ENCODE data around the gene DAZAP1. TPM values are rescaled to one million over a fixed set of nuclear protein-coding genes. Genes with fewer than 3 reads are reported as not detected.

Gene DAZAP1
- total RNA-seq, 4 donors from 2014 or later = 34.4 to 77.3 (median 67.7) TPM

- H3K36me3 ChIP-seq = peaks cover 56 to 64% of the 10 kb centered on the region in 2 donors
- intact Hi-C loops (cut with DNase I) = no loop called here
- 82 to 92% methylated on average over 8 to 20 of the region's 24 CpGs for WGBS, 2 donors
- no peak for TF ChIP-seq POLR2A (IDR thresholded peaks at IDR 0.05)
- TF ChIP-seq, protein P1, sequence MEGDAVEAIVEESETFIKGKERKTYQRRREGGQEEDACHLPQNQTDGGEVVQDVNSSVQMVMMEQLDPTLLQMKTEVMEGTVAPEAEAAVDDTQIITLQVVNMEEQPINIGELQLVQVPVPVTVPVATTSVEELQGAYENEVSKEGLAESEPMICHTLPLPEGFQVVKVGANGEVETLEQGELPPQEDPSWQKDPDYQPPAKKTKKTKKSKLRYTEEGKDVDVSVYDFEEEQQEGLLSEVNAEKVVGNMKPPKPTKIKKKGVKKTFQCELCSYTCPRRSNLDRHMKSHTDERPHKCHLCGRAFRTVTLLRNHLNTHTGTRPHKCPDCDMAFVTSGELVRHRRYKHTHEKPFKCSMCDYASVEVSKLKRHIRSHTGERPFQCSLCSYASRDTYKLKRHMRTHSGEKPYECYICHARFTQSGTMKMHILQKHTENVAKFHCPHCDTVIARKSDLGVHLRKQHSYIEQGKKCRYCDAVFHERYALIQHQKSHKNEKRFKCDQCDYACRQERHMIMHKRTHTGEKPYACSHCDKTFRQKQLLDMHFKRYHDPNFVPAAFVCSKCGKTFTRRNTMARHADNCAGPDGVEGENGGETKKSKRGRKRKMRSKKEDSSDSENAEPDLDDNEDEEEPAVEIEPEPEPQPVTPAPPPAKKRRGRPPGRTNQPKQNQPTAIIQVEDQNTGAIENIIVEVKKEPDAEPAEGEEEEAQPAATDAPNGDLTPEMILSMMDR (IDR thresholded peaks at IDR 0.05) = no peak
- H3K27me3 ChIP-seq = no peaks in the 10 kb centered on the region
- no peaks in the 10 kb centered on the region for H3K4me1 ChIP-seq
- no peaks in the 10 kb centered on the region for H3K9me3 ChIP-seq
- no peak overlapping the region for H3K4me3 ChIP-seq (replicated peaks in 1 of 3)
- no peak for DNase-seq
- no peak overlapping the region for H3K27ac ChIP-seq
Observed at GRCh38 chr19:1431759-1432506, 24.5 kb downstream of the DAZAP1 start.

DNA sequence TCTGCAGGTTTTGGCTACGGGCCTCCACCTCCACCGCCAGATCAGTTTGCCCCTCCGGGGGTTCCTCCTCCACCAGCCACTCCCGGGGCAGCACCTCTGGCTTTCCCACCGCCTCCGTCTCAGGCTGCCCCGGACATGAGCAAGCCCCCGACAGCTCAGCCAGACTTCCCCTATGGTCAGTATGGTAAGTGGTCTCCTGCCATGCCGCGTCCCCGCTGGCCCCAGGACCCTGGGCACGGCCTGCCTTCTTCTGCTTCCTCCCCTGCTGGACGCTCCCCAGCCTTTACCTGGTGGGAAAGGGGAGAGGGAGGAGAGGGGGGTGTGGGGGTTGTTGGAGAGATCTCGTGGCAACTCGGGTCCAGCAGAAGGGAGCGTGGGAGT lies 25.1 kb downstream of the DAZAP1 start:
- H3K4me3 ChIP-seq (replicated peaks in 1 of 3) = no peak overlapping the region
- H3K4me1 ChIP-seq = no peaks in the 10 kb centered on the region
- no peak overlapping the region for H3K27ac ChIP-seq
- no peaks in the 10 kb centered on the region for H3K9me3 ChIP-seq
- TF ChIP-seq, protein P1 (IDR thresholded peaks at IDR 0.05) = no peak
- no peak for TF ChIP-seq POLR2A (IDR thresholded peaks at IDR 0.05)
- WGBS, 2 donors = 94 to 96% methylated on average over 16 of the region's 16 CpGs
- H3K27me3 ChIP-seq = no peaks in the 10 kb centered on the region
- no peak for DNase-seq
- intact Hi-C loops (cut with DNase I) = no loop called here
- H3K36me3 ChIP-seq = peaks cover 56 to 62% of the 10 kb centered on the region in 2 donors

- TF ChIP-seq, protein P1 (IDR thresholded peaks at IDR 0.05) = no peak
- TF ChIP-seq POLR2A (IDR thresholded peaks at IDR 0.05) = no peak
- Histone ChIP-seq H3K27ac (no peak overlapping the region), H3K4me1 (peaks cover 0 to 4% of the 10 kb centered on the region in 2 donors), H3K9me3 (no peaks in the 10 kb centered on the region), H3K4me3 (replicated peaks in 1 of 3) (no peak overlapping the region), H3K36me3 (peaks cover 56 to 60% of the 10 kb centered on the region in 2 donors), H3K27me3 (no peaks in the 10 kb centered on the region)
- WGBS, 2 donors = 90 to 92% methylated on average over 14 to 28 of the region's 47 CpGs
- DNase-seq = no peak
- intact Hi-C loops (cut with DNase I) = no loop called here
Observed at GRCh38 chr19:1433119-1434039, 26.0 kb downstream of the DAZAP1 start.

DNA sequence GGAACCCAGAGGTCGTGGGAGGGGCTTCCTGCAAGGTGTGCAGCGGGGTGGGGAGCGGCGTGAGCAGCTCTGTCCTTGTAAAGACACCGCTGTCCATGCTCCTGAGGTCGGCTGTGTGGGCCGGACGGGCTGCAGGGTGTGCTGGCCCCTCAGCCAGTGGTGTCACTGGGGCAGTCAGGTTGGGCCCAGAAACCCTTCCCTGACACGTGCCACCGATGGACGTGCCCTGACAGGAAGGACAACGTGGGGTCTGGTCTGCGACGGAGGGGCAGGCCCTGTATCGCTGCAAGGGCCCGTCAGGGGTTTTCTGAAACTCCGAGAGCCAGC lies 26.6 kb downstream of the DAZAP1 start:
- no peak for DNase-seq
- Histone ChIP-seq H3K27ac (no peak overlapping the region), H3K36me3 (peaks cover 51 to 56% of the 10 kb centered on the region in 2 donors), H3K4me3 (replicated peaks in 1 of 3) (no peak overlapping the region), H3K9me3 (no peaks in the 10 kb centered on the region), H3K27me3 (no peaks in the 10 kb centered on the region), H3K4me1 (peaks cover 2 to 4% of the 10 kb centered on the region in 2 donors)
- no peak for TF ChIP-seq POLR2A (IDR thresholded peaks at IDR 0.05)
- TF ChIP-seq, protein P1 (IDR thresholded peaks at IDR 0.05) = no peak
- WGBS, 2 donors = 92 to 100% methylated on average over 12 to 17 of the region's 17 CpGs
- intact Hi-C loops (cut with DNase I) = no loop called here
